T-cell (primary cell): ENCODE results near the gene ELMO1. TPM values are rescaled to one million over a fixed set of nuclear protein-coding genes. Genes with fewer than 3 reads are reported as not detected.

Experiments
- ATAC-seq, 4 experiments: fragments of 200-7000 bp in 3 of 4; fragments of 150-1000 bp in 1 of 4; cut with Tn5 transposase; replicated peaks in 1 of 4; 1 replicate in 3 of 4; 2 replicates in 1 of 4; pipeline ENCODE4 v1.10.0; 2021; ENCODE audit warnings: moderate library complexity in 3 of 4, mild to moderate bottlenecking in 2 of 4, moderate number of reproducible peaks in 1 of 4
- CTCF ChIA-PET, 2 donors: fragments of 300-600 bp; sonication (Branson Sonifier 250); formaldehyde crosslinking; loops; one replicate each; lab custom pipeline; 2022; ENCODE audit warnings: antibody characterized with exemption in 2 of 2; lab: Charles Lee
- POLR2A ChIA-PET, 2 donors: fragments of 300-600 bp; sonication (Branson Sonifier 250); formaldehyde crosslinking; loops; one replicate each; lab custom pipeline; 2022; ENCODE audit warnings: antibody characterized with exemption in 2 of 2; lab: Charles Lee
- DNase-seq, 35 experiments: peaks; one replicate each; pipeline versions ENCODE4 v3.0.0 to v3.0.0-alpha.2; 2013 to 2023
- H3K27ac ChIP-seq: one replicate; pipeline ENCODE4 v1.5.1; 2013; ENCODE audit warnings: low read length
- H3K27me3 ChIP-seq, 2 experiments: replicated peaks in 1 of 2; 1 replicate in 1 of 2; 2 replicates in 1 of 2; pipeline versions ENCODE4 v1.6.1 to v1.7.0; 2013; ENCODE audit warnings: low read length in 1 of 2, mixed read lengths in 1 of 2; ENCODE audit not compliant: control insufficient read depth in 2 of 2, insufficient read depth in 2 of 2; ENCODE audit errors: extremely low read depth in 1 of 2
- H3K36me3 ChIP-seq, 2 donors: 1 replicate in 1 of 2; 2 replicates in 1 of 2; pipeline versions ENCODE4 v1.6.1 to v1.7.0; 2013; ENCODE audit warnings: low read length in 1 of 2; ENCODE audit not compliant: control insufficient read depth in 2 of 2, insufficient read depth in 1 of 2; ENCODE audit errors: extremely low read depth in 1 of 2
- H3K4me1 ChIP-seq, 2 experiments: 1 replicate in 1 of 2; 2 replicates in 1 of 2; pipeline versions ENCODE4 v1.6.1 to v1.7.0; 2013; ENCODE audit warnings: low read length in 2 of 2, mixed read lengths in 1 of 2; ENCODE audit not compliant: insufficient read depth in 2 of 2, control insufficient read depth in 1 of 2; ENCODE audit errors: extremely low read depth in 1 of 2
- H3K4me3 ChIP-seq, 2 donors: 1 replicate in 1 of 2; 2 replicates in 1 of 2; pipeline versions ENCODE4 v1.5.1 to v1.7.0; 2013; ENCODE audit warnings: mild to moderate bottlenecking in 2 of 2, low read length in 1 of 2, moderate library complexity in 1 of 2; ENCODE audit not compliant: control insufficient read depth in 1 of 2; ENCODE audit errors: extremely low read depth in 1 of 2
- H3K9me3 ChIP-seq: 2 replicates; pipeline ENCODE4 v1.7.0; 2013
- H3K27ac Mint-ChIP-seq, 2 donors: one replicate each; pipeline ENCODE4 v1.8.0; 2020 to 2021; ENCODE audit warnings: mild to moderate bottlenecking in 2 of 2, mixed read lengths in 2 of 2
- H3K27me3 Mint-ChIP-seq, 2 donors: one replicate each; pipeline ENCODE4 v1.8.0; 2021 to 2022; ENCODE audit warnings: mixed read lengths in 2 of 2
- H3K36me3 Mint-ChIP-seq: one replicate; pipeline ENCODE4 v1.8.0; 2021; ENCODE audit warnings: mixed read lengths
- H3K4me1 Mint-ChIP-seq, 3 donors: one replicate each; pipeline ENCODE4 v1.8.0; 2020 to 2022; ENCODE audit warnings: mixed read lengths in 3 of 3, mild to moderate bottlenecking in 1 of 3
- H3K4me3 Mint-ChIP-seq, 3 donors: one replicate each; pipeline ENCODE4 v1.8.0; 2020 to 2022; ENCODE audit warnings: mild to moderate bottlenecking in 3 of 3, mixed read lengths in 3 of 3, moderate library complexity in 3 of 3
- H3K9me3 Mint-ChIP-seq, 3 donors: one replicate each; pipeline ENCODE4 v1.8.0; 2020 to 2022; ENCODE audit warnings: mixed read lengths in 3 of 3
- WGBS: methylation state at CpG from one replicate; pipeline ENCODE4 v1.1.5; 2013; ENCODE audit warnings: missing lambda C conversion rate; ENCODE audit not compliant: insufficient coverage; 5-methylcytosine and 5-hydroxymethylcytosine counted together
- total RNA-seq, 35 experiments: library from RNA in 6 of 35; stranded (reverse) in 6 of 35; fragments of 120-200 nt in 1 of 35; gene quantifications; one replicate each; pipeline versions ENCODE4 v1.2.1 to v1.2.4 and lab custom pipeline; 2013 to 2026

ELMO1 gene
- total RNA-seq, 5 donors from 2014 or later (not counting 1 experiment from before 2014, with no cell fraction given) = 101 to 149 (median 113) TPM

DNA sequence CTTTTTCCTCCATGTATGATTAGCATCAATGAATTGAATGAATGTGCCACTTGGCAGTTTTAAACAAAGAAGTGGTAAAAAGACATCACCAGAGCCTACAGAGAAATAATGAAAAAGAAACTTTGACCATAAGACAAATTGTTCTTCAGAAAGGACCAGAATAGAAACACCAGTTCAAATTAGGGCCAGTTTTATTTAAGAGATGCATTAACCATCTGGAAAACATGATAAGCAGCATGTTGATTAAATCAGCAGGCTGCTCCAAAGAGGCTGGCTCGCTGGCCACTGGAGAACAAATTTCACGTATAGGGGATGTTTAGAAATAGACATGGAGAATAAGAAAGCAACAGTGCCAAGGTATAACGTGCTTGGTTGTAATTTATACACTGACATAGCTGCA, 482.0 kb downstream of the ELMO1 start:
- peaks cover 50% of the 10 kb centered on the region for H3K36me3 Mint-ChIP-seq
- no peaks in the 10 kb centered on the region for H3K27me3 Mint-ChIP-seq
- ATAC-seq = no peak
- Histone ChIP-seq H3K4me3 (no peak overlapping the region), H3K36me3 (no peaks in the 10 kb centered on the region), H3K9me3 (no peaks in the 10 kb centered on the region), H3K27me3 (no peaks in the 10 kb centered on the region), H3K4me1 (peaks cover 11 to 20% of the 10 kb centered on the region in 2 experiments), H3K27ac (no peak overlapping the region)
- no peak for DNase-seq
- H3K27ac Mint-ChIP-seq = no peak overlapping the region
- peaks cover 47 to 59% (median 55%) of the 10 kb centered on the region in 3 donors for H3K4me1 Mint-ChIP-seq
- POLR2A ChIA-PET = interaction anchor here (0.6 kb wide), 2 partner anchors 76 to 174 kb away, joined by 4 read pairs; no protein-coding TSS in a partner anchor
- H3K9me3 Mint-ChIP-seq = peaks cover 0 to 9% (median 2%) of the 10 kb centered on the region in 3 donors
- CTCF ChIA-PET = no interaction called here
- WGBS = 100% methylated on average over 2 of the region's 3 CpGs
- no peak overlapping the region for H3K4me3 Mint-ChIP-seq

DNA sequence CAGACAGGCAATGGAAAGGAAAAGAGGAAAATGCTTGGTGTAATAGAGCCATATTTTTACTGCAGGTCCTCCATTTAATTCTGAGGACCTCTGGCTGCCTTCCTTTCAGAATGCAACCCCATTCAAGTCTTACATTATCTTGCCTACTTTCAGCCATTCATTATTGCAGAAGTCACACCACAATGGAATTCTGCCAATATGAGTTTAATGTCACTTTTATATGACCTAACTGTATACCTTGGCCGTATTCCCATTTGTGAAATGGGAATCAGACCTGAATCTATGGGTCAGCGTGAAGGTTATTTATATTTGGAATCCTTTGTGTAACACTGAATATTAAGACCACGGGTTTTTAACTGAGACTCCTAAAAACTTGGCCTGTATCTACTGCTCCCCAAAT, 482.6 kb downstream of the ELMO1 start:
- H3K4me1 ChIP-seq = peaks cover 10 to 20% of the 10 kb centered on the region in 2 experiments
- H3K4me3 ChIP-seq = no peak overlapping the region
- Mint-ChIP-seq H3K27ac (no peak overlapping the region), H3K9me3 (peaks cover under 1 to 9% (median 2%) of the 10 kb centered on the region in 3 donors), H3K4me1 (peaks cover 43 to 55% (median 53%) of the 10 kb centered on the region in 3 donors), H3K36me3 (peaks cover 45% of the 10 kb centered on the region), H3K4me3 (no peak overlapping the region), H3K27me3 (no peaks in the 10 kb centered on the region)
- H3K36me3 ChIP-seq = no peaks in the 10 kb centered on the region
- DNase-seq (no peak), ATAC-seq (no peak)
- H3K27me3 ChIP-seq = no peaks in the 10 kb centered on the region
- ChIA-PET POLR2A (no interaction called here), CTCF (no interaction called here)
- H3K27ac ChIP-seq = no peak overlapping the region
- no peaks in the 10 kb centered on the region for H3K9me3 ChIP-seq
- 100% methylated on average over 1 of the region's 3 CpGs for WGBS

DNA sequence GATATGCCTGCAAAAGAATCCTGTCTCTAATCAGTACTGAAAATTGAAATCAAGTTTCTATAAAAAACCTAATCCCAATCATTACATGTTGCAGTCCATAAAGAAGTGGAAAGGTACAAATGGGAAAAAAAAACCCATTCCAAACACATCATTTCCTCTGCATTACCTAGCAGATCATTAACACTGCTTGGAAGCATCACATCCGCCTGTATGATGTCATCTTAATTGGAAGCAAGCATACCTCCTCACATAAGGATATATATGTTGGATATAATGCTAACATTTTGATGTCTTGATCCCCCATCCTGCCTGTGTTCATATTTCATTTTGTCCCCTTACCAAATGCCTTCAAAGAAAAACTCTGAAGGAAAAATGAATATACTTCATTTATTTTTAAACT, 483.0 kb downstream of the ELMO1 start:
- H3K4me1 ChIP-seq = peaks cover 6 to 17% of the 10 kb centered on the region in 2 experiments
- H3K4me1 Mint-ChIP-seq = peaks cover 43 to 54% (median 53%) of the 10 kb centered on the region in 3 donors
- no peak overlapping the region for H3K4me3 Mint-ChIP-seq
- WGBS = no CpG with 5 or more reads among the region's 1 CpG
- no peak for DNase-seq
- peaks cover 2 to 9% (median 4%) of the 10 kb centered on the region in 3 donors for H3K9me3 Mint-ChIP-seq
- ATAC-seq = no peak
- no peaks in the 10 kb centered on the region for H3K27me3 Mint-ChIP-seq
- H3K4me3 ChIP-seq = no peak overlapping the region
- no peaks in the 10 kb centered on the region for H3K27me3 ChIP-seq
- H3K36me3 Mint-ChIP-seq = peaks cover 44% of the 10 kb centered on the region
- CTCF ChIA-PET = no interaction called here
- H3K9me3 ChIP-seq = no peaks in the 10 kb centered on the region
- no peak overlapping the region for H3K27ac ChIP-seq
- no peak overlapping the region for H3K27ac Mint-ChIP-seq
- no peaks in the 10 kb centered on the region for H3K36me3 ChIP-seq
- POLR2A ChIA-PET = no interaction called here

DNA sequence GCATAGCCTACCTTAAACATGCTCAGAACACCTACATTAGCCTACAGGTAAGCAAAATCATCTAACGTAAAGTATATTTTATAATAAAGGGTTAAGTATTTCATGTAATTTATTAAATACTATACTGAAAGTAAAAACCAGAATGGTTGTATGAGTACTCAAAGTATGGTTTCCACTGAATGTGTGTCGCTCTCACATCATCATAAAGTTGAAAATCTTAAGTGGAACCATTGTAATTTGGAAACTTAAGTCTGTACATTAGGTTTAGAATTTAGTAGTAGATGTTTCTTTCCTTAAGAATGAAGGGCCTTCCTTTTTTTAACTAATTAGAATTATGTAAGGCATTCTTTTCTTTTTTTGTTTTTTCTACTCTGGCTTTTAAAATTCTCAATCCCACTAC, 484.4 kb downstream of the ELMO1 start:
- H3K9me3 Mint-ChIP-seq = peaks cover 2 to 9% (median 4%) of the 10 kb centered on the region in 3 donors
- H3K4me3 Mint-ChIP-seq = no peak overlapping the region
- H3K4me3 ChIP-seq = no peak overlapping the region
- no peak overlapping the region for H3K27ac ChIP-seq
- no peaks in the 10 kb centered on the region for H3K27me3 Mint-ChIP-seq
- H3K9me3 ChIP-seq = no peaks in the 10 kb centered on the region
- POLR2A ChIA-PET = interaction anchor here in 1 of 2 donors (0.6 kb wide), 1 partner anchor 26 kb away, joined by 3 read pairs; no protein-coding TSS in a partner anchor
- no peaks in the 10 kb centered on the region for H3K27me3 ChIP-seq
- peaks cover 43% of the 10 kb centered on the region for H3K36me3 Mint-ChIP-seq
- H3K4me1 ChIP-seq = peaks cover 0 to 3% of the 10 kb centered on the region in 2 experiments
- no peak for ATAC-seq
- H3K36me3 ChIP-seq = no peaks in the 10 kb centered on the region
- CTCF ChIA-PET = no interaction called here
- H3K27ac Mint-ChIP-seq = no peak overlapping the region
- H3K4me1 Mint-ChIP-seq = peaks cover 31 to 50% (median 48%) of the 10 kb centered on the region in 3 donors
- DNase-seq = no peak
- no CpG with 5 or more reads among the region's 2 CpGs for WGBS

DNA sequence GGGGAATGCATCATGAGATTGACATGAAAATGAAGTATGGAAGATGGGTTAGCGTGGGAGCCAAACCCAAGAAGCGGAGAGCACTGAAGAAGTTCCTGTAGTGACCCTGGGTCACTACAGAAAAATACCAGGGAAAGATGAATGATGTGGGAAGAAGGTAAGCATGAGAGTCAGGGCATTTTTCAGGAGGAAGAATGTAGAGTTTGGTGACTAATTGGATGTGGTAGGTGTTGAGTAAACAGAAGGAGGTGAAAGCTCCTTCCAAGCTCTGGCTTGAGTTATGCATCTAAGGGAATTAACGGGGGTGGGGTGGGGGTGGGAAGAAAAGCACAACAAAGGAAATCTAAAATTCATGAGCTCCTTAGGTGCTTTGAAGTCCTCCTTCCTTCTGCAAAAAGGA, 486.3 kb downstream of the ELMO1 start:
- Histone ChIP-seq H3K36me3 (no peaks in the 10 kb centered on the region), H3K27me3 (no peaks in the 10 kb centered on the region), H3K27ac (no peak overlapping the region), H3K9me3 (no peaks in the 10 kb centered on the region), H3K4me3 (no peak overlapping the region), H3K4me1 (no peaks in the 10 kb centered on the region)
- Mint-ChIP-seq H3K36me3 (peaks cover 41% of the 10 kb centered on the region), H3K9me3 (peaks cover 2 to 6% (median 4%) of the 10 kb centered on the region in 3 donors), H3K27me3 (no peaks in the 10 kb centered on the region), H3K4me1 (peaks cover 30 to 47% (median 46%) of the 10 kb centered on the region in 3 donors), H3K27ac (no peak overlapping the region), H3K4me3 (no peak overlapping the region)
- ATAC-seq (no peak), DNase-seq (no peak)
- WGBS = 100% methylated on average over 2 of the region's 3 CpGs
- ChIA-PET CTCF (interaction anchor here (0.6 to 1.3 kb wide), 2 partner anchors 44 to 219 kb away, joined by 3 read pairs; no protein-coding TSS in a partner anchor), POLR2A (interaction anchor here in 1 of 2 donors (0.7 kb wide), 1 partner anchor 34 kb away, joined by 3 read pairs; no protein-coding TSS in a partner anchor)

DNA sequence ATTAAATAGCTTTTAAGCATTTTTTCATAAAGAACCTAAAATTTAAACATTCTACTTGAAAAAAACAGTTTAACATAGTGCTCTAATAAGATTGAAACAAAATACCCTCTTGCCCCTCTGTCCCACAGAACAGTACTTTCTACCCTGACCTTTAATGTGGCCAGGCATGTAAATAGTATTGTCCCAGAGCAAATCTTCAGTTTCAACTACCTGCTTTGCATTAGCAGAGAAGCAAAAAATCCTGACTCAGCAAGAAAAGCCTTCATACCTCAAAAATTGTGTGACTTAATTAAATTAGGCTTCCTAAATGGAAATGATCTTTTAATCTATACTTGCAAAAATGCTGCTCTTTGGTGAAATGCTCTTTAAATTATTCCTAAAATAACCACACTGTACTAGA, 487.0 kb downstream of the ELMO1 start:
- Histone ChIP-seq H3K4me1 (no peaks in the 10 kb centered on the region), H3K9me3 (no peaks in the 10 kb centered on the region), H3K36me3 (no peaks in the 10 kb centered on the region), H3K27ac (no peak overlapping the region), H3K27me3 (no peaks in the 10 kb centered on the region), H3K4me3 (no peak overlapping the region)
- H3K9me3 Mint-ChIP-seq = peaks cover 2 to 4% (median 4%) of the 10 kb centered on the region in 3 donors
- no peak overlapping the region for H3K27ac Mint-ChIP-seq
- DNase-seq = no peak
- H3K36me3 Mint-ChIP-seq = peaks cover 38% of the 10 kb centered on the region
- peaks cover 29 to 44% (median 44%) of the 10 kb centered on the region in 3 donors for H3K4me1 Mint-ChIP-seq
- ATAC-seq = no peak
- no peak overlapping the region for H3K4me3 Mint-ChIP-seq
- no peaks in the 10 kb centered on the region for H3K27me3 Mint-ChIP-seq
- CTCF ChIA-PET = interaction anchor here in 1 of 2 donors (1.3 kb wide), 1 partner anchor 220 kb away, joined by 3 read pairs; no protein-coding TSS in a partner anchor
- POLR2A ChIA-PET = interaction anchor here in 1 of 2 donors (0.6 kb wide), 1 partner anchor 12 kb away, joined by 3 read pairs; no protein-coding TSS in a partner anchor
